Measurements from ENCODE around the gene CAMK1G.

The CAMK1G gene

DNA sequence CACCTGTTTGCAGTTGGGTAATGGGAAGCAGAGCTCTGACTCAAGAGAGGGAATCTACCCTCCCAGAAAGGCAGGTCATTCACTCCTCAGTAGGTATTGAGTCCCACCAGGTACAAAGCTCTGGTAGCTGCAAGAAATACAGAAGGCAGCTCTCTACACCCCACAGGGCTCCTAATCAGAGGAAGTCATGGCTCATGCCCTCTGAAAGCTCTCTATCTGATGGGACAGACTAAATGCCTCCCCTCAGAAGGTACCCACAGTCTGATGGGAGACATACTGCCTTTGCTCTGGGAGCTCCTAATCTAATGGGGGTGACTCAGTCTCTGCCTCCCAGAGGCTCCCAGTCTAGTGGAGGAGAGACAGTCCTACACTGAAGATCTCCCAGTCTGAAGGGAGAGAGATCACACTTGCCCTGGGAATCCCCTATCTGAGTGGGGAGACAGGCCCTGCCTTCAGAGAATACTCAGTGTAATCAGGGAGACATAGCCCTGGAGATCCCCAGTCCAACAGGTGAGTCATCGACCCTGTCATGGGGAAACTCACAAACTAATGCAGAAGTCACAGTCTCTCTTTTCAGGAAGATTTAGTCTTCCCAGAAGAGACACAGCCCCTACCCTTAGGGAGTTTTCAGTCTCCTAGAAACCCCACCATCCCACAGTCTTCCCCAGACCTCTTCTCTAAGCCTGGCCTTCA, 23.7 kb downstream of the CAMK1G start:
- Histone ChIP-seq H3K9ac (ENCODE audit: low read length) (no peak overlapping the region), H3K27ac (ENCODE audit: low read length) (no peak overlapping the region), H3K4me3 (ENCODE audit: low read length) (no peak overlapping the region), H3K36me3 (ENCODE audit: control insufficient read depth, low read depth, low read length) (no peaks in the 10 kb centered on the region), H3K4me1 (ENCODE audit: control insufficient read depth, low read depth, low read length) (no peaks in the 10 kb centered on the region), H3K27me3 (ENCODE audit: control insufficient read depth, insufficient read depth, low read length) (no peaks in the 10 kb centered on the region), H3K9me3 (ENCODE audit: control insufficient read depth, low read depth, low read length) (no peaks in the 10 kb centered on the region)

DNA sequence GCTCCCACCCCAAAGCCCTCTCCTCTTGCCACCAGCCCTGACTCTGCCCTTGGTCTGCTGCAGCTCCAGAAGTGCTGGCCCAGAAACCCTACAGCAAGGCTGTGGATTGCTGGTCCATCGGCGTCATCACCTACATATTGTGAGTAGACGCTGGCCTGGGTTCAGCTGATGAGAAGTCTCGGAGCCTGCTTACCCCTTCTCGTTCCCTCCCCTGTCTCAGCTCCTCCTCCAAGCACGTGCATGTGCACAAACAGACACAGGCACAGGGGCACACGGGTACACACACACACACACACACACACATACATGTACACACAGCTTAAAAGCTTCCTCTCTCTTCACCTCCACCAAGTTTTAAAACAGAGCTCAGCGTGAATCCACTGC, 24.3 kb downstream of the CAMK1G start:
- H3K27ac ChIP-seq (ENCODE audit: low read length), result no peak overlapping the region
- no peak overlapping the region for H3K4me3 ChIP-seq (ENCODE audit: low read length)
- H3K9me3 ChIP-seq (ENCODE audit: control insufficient read depth, low read depth, low read length), result no peaks in the 10 kb centered on the region
- no peaks in the 10 kb centered on the region for H3K27me3 ChIP-seq (ENCODE audit: control insufficient read depth, insufficient read depth, low read length)
- H3K9ac ChIP-seq (ENCODE audit: low read length), result no peak overlapping the region
- H3K4me1 ChIP-seq (ENCODE audit: control insufficient read depth, low read depth, low read length), result no peaks in the 10 kb centered on the region
- no peaks in the 10 kb centered on the region for H3K36me3 ChIP-seq (ENCODE audit: control insufficient read depth, low read depth, low read length)

DNA sequence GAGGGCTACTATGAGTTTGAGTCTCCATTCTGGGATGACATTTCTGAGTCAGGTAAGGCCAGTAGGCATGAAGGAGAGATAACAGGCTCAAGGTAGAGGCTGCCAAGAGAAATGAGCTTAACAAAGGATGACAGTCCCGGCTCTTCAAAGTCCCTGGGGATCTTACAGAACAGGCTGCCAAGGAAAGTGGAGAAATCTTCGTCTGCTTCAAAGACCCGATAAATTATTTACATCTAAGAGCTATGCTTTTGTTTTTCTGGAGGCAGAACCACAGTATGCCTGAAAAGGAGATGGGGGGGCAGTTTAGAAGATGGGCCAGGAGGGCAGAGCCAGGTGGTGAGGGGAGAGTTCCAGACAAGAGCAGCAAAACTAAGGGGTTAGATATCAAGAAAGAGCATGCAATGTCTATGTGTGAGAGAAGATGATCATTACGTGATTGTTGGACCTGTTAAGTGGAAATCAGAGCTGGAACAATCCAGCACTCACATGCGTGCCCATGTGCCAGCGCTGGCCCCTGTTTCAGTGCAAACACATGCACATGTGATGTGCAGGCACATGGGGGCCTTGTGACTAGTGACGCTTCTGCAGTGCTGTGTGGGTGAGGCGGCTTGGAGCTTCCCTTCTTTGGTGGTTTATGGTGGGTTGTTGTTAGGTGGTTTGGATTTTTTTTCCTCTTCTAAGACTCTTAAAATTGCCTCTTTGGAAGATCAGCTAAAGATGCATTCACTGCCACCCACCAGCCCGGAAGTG, 25.7 kb downstream of the CAMK1G start:
- Histone ChIP-seq H3K4me3 (ENCODE audit: low read length) (no peak overlapping the region), H3K4me1 (ENCODE audit: control insufficient read depth, low read depth, low read length) (no peaks in the 10 kb centered on the region), H3K9ac (ENCODE audit: low read length) (no peak overlapping the region), H3K27me3 (ENCODE audit: control insufficient read depth, insufficient read depth, low read length) (no peaks in the 10 kb centered on the region), H3K9me3 (ENCODE audit: control insufficient read depth, low read depth, low read length) (no peaks in the 10 kb centered on the region), H3K27ac (ENCODE audit: low read length) (no peak overlapping the region), H3K36me3 (ENCODE audit: control insufficient read depth, low read depth, low read length) (no peaks in the 10 kb centered on the region)

DNA sequence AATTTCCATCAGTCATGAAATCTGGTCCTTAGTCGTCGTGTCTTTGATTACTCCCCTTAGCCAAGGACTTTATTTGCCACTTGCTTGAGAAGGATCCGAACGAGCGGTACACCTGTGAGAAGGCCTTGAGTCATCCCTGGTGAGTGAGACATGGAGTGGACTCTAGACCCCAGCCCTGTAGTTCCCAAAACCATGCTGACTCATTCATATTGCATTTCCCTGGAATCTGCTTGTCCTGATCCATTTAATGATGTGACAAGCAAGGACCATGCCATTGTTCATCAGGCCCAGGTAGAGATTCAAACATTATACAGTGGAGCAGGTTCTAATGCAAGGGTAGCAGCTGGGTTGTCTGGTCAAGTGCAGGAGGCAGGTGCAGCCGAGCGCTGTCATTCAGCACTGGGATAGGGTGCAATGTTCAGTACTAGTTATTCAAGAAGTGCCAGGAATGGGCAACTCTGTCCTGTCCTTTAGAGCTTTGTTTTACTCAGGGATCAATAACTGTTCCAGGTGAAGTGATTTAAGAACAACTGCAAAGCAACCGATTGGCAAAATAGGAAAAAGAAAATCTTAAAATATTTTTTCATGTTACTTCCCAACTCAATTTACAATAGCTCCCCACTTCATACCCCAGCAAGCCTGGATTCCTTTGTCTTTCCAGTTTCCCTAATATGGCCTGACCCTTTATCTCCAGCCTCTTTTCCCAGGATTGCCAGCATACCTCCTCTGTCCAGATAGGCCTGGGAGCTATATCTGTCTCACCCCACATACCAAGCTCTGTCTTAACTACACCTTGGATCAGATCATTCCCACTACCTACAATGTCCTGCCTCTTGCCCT, 26.5 kb downstream of the CAMK1G start:
- Histone ChIP-seq H3K27ac (ENCODE audit: low read length) (no peak overlapping the region), H3K9ac (ENCODE audit: low read length) (no peak overlapping the region), H3K27me3 (ENCODE audit: control insufficient read depth, insufficient read depth, low read length) (no peaks in the 10 kb centered on the region), H3K4me3 (ENCODE audit: low read length) (no peak overlapping the region), H3K4me1 (ENCODE audit: control insufficient read depth, low read depth, low read length) (no peaks in the 10 kb centered on the region), H3K9me3 (ENCODE audit: control insufficient read depth, low read depth, low read length) (no peaks in the 10 kb centered on the region), H3K36me3 (ENCODE audit: control insufficient read depth, low read depth, low read length) (no peaks in the 10 kb centered on the region)

DNA sequence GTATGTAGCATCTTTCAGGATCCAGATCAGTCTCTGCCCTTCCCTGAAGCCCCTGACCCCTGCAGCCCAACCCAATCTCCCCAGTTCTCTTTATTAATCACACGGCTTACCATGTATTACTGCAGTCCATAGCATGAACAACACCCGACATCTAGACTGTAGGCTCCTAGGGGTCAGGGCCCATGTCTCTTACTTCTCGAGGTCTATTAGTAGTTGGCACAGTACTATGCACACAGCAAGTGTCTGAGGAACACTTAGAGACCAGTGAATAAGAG, 27.1 kb downstream of the CAMK1G start:
- H3K4me3 ChIP-seq (ENCODE audit: low read length), result no peak overlapping the region
- no peak overlapping the region for H3K27ac ChIP-seq (ENCODE audit: low read length)
- H3K9ac ChIP-seq (ENCODE audit: low read length), result no peak overlapping the region
- no peaks in the 10 kb centered on the region for H3K36me3 ChIP-seq (ENCODE audit: control insufficient read depth, low read depth, low read length)
- H3K9me3 ChIP-seq (ENCODE audit: control insufficient read depth, low read depth, low read length), result no peaks in the 10 kb centered on the region
- H3K4me1 ChIP-seq (ENCODE audit: control insufficient read depth, low read depth, low read length), result no peaks in the 10 kb centered on the region
- H3K27me3 ChIP-seq (ENCODE audit: control insufficient read depth, insufficient read depth, low read length), result no peaks in the 10 kb centered on the region

DNA sequence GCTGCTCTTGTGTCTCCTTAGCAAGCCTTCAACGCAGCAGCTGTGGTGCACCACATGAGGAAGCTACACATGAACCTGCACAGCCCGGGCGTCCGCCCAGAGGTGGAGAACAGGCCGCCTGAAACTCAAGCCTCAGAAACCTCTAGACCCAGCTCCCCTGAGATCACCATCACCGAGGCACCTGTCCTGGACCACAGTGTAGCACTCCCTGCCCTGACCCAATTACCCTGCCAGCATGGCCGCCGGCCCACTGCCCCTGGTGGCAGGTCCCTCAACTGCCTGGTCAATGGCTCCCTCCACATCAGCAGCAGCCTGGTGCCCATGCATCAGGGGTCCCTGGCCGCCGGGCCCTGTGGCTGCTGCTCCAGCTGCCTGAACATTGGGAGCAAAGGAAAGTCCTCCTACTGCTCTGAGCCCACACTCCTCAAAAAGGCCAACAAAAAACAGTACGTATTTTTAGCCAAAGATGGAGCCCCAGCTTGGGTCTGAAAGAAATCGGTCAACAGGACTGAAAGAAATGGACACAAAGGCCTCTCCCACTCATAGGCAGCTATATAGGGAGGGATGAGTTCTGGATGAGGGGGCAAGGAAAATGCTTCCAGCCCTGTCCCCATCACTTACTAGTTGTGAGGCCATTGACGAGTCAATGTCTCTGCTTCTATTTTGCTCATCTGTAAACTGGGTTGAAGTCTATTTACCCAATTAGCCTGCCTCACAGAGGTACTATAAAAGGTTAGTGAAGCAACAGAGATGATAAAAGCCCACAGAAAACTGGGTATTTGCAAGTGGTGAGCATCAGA, 28.5 kb downstream of the CAMK1G start:
- H3K27ac ChIP-seq (ENCODE audit: low read length), result no peak overlapping the region
- no peak overlapping the region for H3K4me3 ChIP-seq (ENCODE audit: low read length)
- H3K9ac ChIP-seq (ENCODE audit: low read length), result no peak overlapping the region

DNA sequence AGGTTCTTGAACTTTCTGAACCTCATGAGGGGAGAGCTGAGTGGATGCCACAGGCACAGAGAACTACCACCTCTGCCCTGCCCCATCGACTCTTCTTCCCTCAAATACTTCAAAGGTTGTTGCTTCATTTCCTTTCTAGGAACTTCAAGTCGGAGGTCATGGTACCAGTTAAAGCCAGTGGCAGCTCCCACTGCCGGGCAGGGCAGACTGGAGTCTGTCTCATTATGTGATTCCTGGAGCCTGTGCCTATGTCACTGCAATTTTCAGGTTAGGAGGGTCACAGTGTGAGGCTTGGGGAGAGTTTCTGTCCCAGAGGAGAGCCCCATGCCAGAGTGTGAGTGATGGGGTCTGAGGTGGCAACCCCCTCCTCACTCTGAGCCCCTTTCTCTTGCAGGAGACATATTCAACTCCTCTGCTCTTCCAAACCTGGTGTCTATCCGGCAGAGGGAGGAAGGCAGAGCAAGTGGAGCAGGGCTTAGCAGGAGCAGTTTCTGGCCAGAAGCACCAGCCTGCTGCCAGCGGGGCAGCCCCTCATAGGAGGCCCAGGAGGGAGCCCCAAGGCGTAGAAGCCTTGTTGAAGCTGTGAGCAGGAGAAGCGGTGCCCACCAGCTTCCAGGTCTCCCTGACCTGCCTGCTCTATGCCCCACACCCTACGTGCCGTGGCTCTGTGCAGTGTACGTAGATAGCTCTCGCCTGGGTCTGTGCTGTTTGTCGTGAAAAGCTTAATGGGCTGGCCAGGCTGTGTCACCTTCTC, 29.3 kb downstream of the CAMK1G start:
- no peak overlapping the region for H3K4me3 ChIP-seq (ENCODE audit: low read length)
- no peaks in the 10 kb centered on the region for H3K9me3 ChIP-seq (ENCODE audit: control insufficient read depth, low read depth, low read length)
- H3K4me1 ChIP-seq (ENCODE audit: control insufficient read depth, low read depth, low read length), result no peaks in the 10 kb centered on the region
- no peaks in the 10 kb centered on the region for H3K36me3 ChIP-seq (ENCODE audit: control insufficient read depth, low read depth, low read length)
- no peak overlapping the region for H3K9ac ChIP-seq (ENCODE audit: low read length)
- no peak overlapping the region for H3K27ac ChIP-seq (ENCODE audit: low read length)
- no peaks in the 10 kb centered on the region for H3K27me3 ChIP-seq (ENCODE audit: control insufficient read depth, insufficient read depth, low read length)

More for the DNA sequence above, 28.5 kb downstream of the CAMK1G start:
- Histone ChIP-seq H3K9me3 (ENCODE audit: control insufficient read depth, low read depth, low read length) (no peaks in the 10 kb centered on the region), H3K27me3 (ENCODE audit: control insufficient read depth, insufficient read depth, low read length) (no peaks in the 10 kb centered on the region), H3K4me1 (ENCODE audit: control insufficient read depth, low read depth, low read length) (no peaks in the 10 kb centered on the region), H3K36me3 (ENCODE audit: control insufficient read depth, low read depth, low read length) (no peaks in the 10 kb centered on the region)

DNA sequence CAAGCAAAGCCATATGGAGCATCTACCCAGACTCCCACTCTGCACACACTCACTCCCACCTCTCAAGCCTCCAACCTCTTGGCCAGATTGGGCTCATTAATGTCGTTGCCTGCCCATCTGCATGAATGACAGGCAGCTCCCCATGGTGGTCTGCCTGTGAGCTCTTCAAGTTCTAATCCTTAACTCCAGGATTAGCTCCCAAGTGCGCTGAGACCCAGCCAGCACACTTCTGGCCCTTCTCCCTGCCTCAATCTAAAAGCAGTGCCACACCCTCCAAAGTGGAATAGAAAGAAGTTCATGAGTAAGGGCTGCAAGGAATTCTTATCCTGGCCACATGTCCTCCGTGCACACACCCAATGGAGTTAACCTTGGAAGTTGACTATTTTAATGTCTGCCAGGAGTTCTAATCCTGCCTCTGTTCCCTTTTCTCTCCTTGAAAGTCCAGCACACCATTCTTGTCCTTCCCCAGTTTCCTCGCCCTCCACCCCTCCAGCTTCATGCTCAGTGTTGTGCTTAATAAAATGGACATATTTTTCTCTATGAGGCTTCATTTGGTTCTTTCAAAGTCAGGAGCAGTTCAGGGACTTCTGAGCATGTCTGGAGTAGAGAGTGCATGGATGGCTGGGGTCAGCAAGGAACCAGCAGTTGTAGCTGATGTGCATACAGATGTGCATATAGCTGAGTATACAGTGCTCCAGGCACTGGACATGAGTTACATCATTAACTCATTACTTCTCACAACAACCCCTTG, 30.1 kb downstream of the CAMK1G start:
- Histone ChIP-seq H3K9me3 (ENCODE audit: control insufficient read depth, low read depth, low read length) (no peaks in the 10 kb centered on the region), H3K36me3 (ENCODE audit: control insufficient read depth, low read depth, low read length) (no peaks in the 10 kb centered on the region), H3K9ac (ENCODE audit: low read length) (no peak overlapping the region), H3K4me3 (ENCODE audit: low read length) (no peak overlapping the region), H3K27ac (ENCODE audit: low read length) (no peak overlapping the region), H3K4me1 (ENCODE audit: control insufficient read depth, low read depth, low read length) (no peaks in the 10 kb centered on the region), H3K27me3 (ENCODE audit: control insufficient read depth, insufficient read depth, low read length) (no peaks in the 10 kb centered on the region)

DNA sequence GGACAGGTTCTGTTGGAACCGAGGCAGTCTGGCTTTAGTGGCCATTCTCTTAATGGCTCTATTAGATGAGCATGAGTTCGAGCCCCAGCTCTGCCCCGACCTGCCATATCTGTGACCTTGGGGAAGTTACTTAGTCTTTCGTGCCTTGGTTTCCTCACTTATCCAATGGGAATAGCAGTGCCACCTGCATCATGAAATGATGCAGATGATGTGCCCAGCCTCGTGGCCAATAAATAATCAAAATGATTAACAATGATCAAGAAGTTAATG, 30.6 kb downstream of the CAMK1G start:
- no peak overlapping the region for H3K4me3 ChIP-seq (ENCODE audit: low read length)
- H3K36me3 ChIP-seq (ENCODE audit: control insufficient read depth, low read depth, low read length), result no peaks in the 10 kb centered on the region
- no peak overlapping the region for H3K27ac ChIP-seq (ENCODE audit: low read length)
- no peaks in the 10 kb centered on the region for H3K27me3 ChIP-seq (ENCODE audit: control insufficient read depth, insufficient read depth, low read length)
- H3K9me3 ChIP-seq (ENCODE audit: control insufficient read depth, low read depth, low read length), result no peaks in the 10 kb centered on the region
- no peak overlapping the region for H3K9ac ChIP-seq (ENCODE audit: low read length)
- H3K4me1 ChIP-seq (ENCODE audit: control insufficient read depth, low read depth, low read length), result no peaks in the 10 kb centered on the region

DNA sequence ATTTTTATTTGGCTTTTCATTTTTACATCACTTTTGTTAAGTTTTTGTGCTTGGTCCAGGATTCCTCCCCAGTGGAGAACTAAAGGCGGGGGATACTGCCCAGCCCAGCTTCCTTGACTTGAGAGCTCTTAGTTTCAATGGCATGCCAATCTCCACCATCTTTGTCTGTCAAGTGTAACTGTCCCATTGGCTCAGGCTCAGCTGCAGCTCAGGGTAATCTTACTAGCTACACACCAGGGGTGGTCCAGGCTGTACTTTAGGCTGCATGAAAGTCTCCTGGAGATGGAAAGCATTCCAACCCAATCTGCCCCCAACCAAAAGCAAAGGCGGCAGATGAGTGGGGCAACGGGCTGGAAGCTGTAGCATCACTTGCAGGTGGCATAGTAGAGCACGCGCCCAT, 31.4 kb downstream of the CAMK1G start:
- H3K27me3 ChIP-seq (ENCODE audit: control insufficient read depth, insufficient read depth, low read length), result no peaks in the 10 kb centered on the region
- H3K4me3 ChIP-seq (ENCODE audit: low read length), result no peak overlapping the region
- no peaks in the 10 kb centered on the region for H3K9me3 ChIP-seq (ENCODE audit: control insufficient read depth, low read depth, low read length)
- H3K36me3 ChIP-seq (ENCODE audit: control insufficient read depth, low read depth, low read length), result no peaks in the 10 kb centered on the region
- no peaks in the 10 kb centered on the region for H3K4me1 ChIP-seq (ENCODE audit: control insufficient read depth, low read depth, low read length)
- H3K9ac ChIP-seq (ENCODE audit: low read length), result no peak overlapping the region
- no peak overlapping the region for H3K27ac ChIP-seq (ENCODE audit: low read length)
